Measurements from ENCODE around the gene IQCH.

- TF ChIP-seq YY1 (IDR thresholded peaks at IDR 0.05; ENCODE audit: insufficient read depth, insufficient read length) (no peak), ZNF274 (IDR thresholded peaks at IDR 0.05; ENCODE audit: low read depth, low read length) (no peak), SUZ12 (IDR thresholded peaks at IDR 0.05; ENCODE audit: extremely low read depth, insufficient read depth, insufficient read length) (no peak)
These were observed 114.9 kb downstream of the IQCH start for GRCh38 chr15:67369359-67369998.

All from NT2/D1 (cell line).